Glutamatergic neuron (in vitro differentiated cells): ENCODE data around the gene TAS2R38. TPM values are rescaled to one million over a fixed set of nuclear protein-coding genes. Genes with fewer than 3 reads are reported as not detected.

Source experiments
- DNase-seq: peaks from one replicate; pipeline ENCODE4 v3.0.0; 2022
- H3K27ac Mint-ChIP-seq: one replicate; pipeline ENCODE4 v1.8.0; 2020; ENCODE audit warnings: mild to moderate bottlenecking, mixed read lengths, inconsistent platforms; ENCODE audit not compliant: unreplicated experiment
- H3K27me3 Mint-ChIP-seq: one replicate; pipeline ENCODE4 v1.8.0; 2020; ENCODE audit warnings: mild to moderate bottlenecking, moderate library complexity, mixed read lengths, inconsistent platforms; ENCODE audit not compliant: unreplicated experiment
- H3K36me3 Mint-ChIP-seq: one replicate; pipeline ENCODE4 v1.8.0; 2020; ENCODE audit warnings: mild to moderate bottlenecking, mixed read lengths, inconsistent platforms; ENCODE audit not compliant: unreplicated experiment
- H3K4me1 Mint-ChIP-seq: one replicate; pipeline ENCODE4 v1.8.0; 2020; ENCODE audit warnings: mild to moderate bottlenecking, low read depth, mixed read lengths, inconsistent platforms; ENCODE audit not compliant: unreplicated experiment
- H3K4me3 Mint-ChIP-seq: one replicate; pipeline ENCODE4 v1.8.0; 2020; ENCODE audit warnings: mild to moderate bottlenecking, mixed read lengths, inconsistent platforms; ENCODE audit not compliant: unreplicated experiment
- H3K9me3 Mint-ChIP-seq: one replicate; pipeline ENCODE4 v1.8.0; 2020; ENCODE audit warnings: mild to moderate bottlenecking, moderate library complexity, mixed read lengths, inconsistent platforms; ENCODE audit not compliant: unreplicated experiment
- total RNA-seq: library from RNA; stranded (reverse); fragmentation: NEBNext Ultra II Directional; extraction: Animal tissue kit (Norgen Biotek cat#: 25700); gene quantifications from one replicate; pipeline ENCODE4 v1.2.1, GENCODE V29; 2021; ENCODE audit not compliant: unreplicated experiment
- TF ChIP-seq, protein P1 (sequence below): fragments of 200-600 bp; sonication (generic); IDR thresholded peaks from one replicate; pipeline ENCODE4 v1.5.0; 2021; ENCODE audit not compliant: partially characterized antibody, unreplicated experiment

Gene TAS2R38
- total RNA-seq, 1 donor from 2014 or later, result not detected

DNA sequence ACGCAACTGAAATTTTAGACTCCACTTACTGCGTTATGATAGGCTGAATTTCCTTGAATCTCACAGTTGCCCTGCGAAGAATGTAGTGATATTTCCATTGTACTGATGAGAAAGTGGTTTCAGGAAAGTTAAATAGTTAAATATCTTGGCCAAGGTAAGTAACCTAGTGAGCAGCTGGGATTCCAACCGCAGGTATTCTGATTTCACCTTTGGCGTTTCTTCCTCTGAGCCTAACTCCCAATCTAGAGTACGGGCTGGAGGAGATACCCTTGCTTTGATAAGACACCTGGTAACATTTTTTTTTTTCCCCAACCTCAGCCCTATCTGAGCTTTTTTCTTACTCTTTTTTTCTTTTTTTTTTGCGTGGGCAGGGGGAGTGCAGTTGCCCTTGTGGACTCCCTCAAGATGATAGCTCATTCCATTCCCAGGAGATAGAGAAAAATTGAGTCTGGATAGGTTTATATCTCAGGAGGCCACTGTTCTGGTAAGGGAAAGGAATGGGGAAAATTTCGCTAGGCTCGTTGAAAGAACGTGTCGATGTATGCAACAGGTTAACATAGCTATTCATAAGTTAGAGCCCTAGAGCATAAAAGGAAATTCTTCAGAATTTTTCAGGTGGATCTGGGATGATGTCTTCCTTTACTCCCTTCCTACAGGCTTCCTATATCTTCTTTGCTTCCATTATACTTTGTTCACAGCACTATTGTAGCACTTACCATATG is 3.1 kb upstream of the TAS2R38 start:
- Mint-ChIP-seq H3K27ac (no peak overlapping the region), H3K4me3 (no peak overlapping the region), H3K4me1 (no peaks in the 10 kb centered on the region)

GRCh38 chr7:141975806-141976523 is 2.4 kb upstream of the TAS2R38 start:
- Mint-ChIP-seq H3K36me3 (no peaks in the 10 kb centered on the region), H3K4me1 (no peaks in the 10 kb centered on the region), H3K27ac (no peak overlapping the region), H3K9me3 (no peaks in the 10 kb centered on the region), H3K27me3 (peaks cover 4% of the 10 kb centered on the region), H3K4me3 (peak overlapping the region; percentile 60)
- TF ChIP-seq, protein P1, sequence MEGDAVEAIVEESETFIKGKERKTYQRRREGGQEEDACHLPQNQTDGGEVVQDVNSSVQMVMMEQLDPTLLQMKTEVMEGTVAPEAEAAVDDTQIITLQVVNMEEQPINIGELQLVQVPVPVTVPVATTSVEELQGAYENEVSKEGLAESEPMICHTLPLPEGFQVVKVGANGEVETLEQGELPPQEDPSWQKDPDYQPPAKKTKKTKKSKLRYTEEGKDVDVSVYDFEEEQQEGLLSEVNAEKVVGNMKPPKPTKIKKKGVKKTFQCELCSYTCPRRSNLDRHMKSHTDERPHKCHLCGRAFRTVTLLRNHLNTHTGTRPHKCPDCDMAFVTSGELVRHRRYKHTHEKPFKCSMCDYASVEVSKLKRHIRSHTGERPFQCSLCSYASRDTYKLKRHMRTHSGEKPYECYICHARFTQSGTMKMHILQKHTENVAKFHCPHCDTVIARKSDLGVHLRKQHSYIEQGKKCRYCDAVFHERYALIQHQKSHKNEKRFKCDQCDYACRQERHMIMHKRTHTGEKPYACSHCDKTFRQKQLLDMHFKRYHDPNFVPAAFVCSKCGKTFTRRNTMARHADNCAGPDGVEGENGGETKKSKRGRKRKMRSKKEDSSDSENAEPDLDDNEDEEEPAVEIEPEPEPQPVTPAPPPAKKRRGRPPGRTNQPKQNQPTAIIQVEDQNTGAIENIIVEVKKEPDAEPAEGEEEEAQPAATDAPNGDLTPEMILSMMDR, result peak; percentile 88
- DNase-seq, result peak; percentile 91

More for the DNA sequence above, 3.1 kb upstream of the TAS2R38 start:
- Mint-ChIP-seq H3K9me3 (peaks cover under 1% of the 10 kb centered on the region), H3K27me3 (peaks cover 4% of the 10 kb centered on the region), H3K36me3 (no peaks in the 10 kb centered on the region)
- TF ChIP-seq, protein P1, result no peak
- no peak for DNase-seq

- Mint-ChIP-seq H3K9me3 (no peaks in the 10 kb centered on the region), H3K36me3 (no peaks in the 10 kb centered on the region), H3K4me3 (no peak overlapping the region), H3K4me1 (no peaks in the 10 kb centered on the region), H3K27ac (no peak overlapping the region), H3K27me3 (peaks cover 2% of the 10 kb centered on the region)
- DNase-seq, result no peak
- TF ChIP-seq, protein P1, result peak; percentile 13
These were observed 1.3 kb upstream of the TAS2R38 start for GRCh38 chr7:141974831-141975230.

- Mint-ChIP-seq H3K27ac (no peak overlapping the region), H3K36me3 (no peaks in the 10 kb centered on the region), H3K9me3 (peaks cover 2% of the 10 kb centered on the region), H3K27me3 (peaks cover 1% of the 10 kb centered on the region), H3K4me1 (no peaks in the 10 kb centered on the region), H3K4me3 (no peak overlapping the region)
- no peak for DNase-seq
- TF ChIP-seq, protein P1, result no peak
These were observed 12.7 kb downstream of the TAS2R38 start for GRCh38 chr7:141960687-141961422.
